ENCODE results near the gene IFNA8. TPM values are rescaled to one million over a fixed set of nuclear protein-coding genes. Genes with fewer than 3 reads are reported as not detected.

The IFNA8 gene
- total RNA-seq, 1 experiment from 2014 or later = not detected

GRCh38 chr9:21385131-21385670 lies 23.7 kb upstream of the IFNA8 start, which contains the start of gene IFNA2:
TSS of gene IFNA2 (minus strand) at chr9:21385398. CDS start at chr9:21385329, 69 bp downstream.
- H3K56ac ChIP-seq (ENCODE audit: insufficient read length, low read depth, low read length) = no peak within 1 kb of the TSS
- H3K4ac ChIP-seq (ENCODE audit: low read depth, low read length) = no peak within 1 kb of the TSS
- H4K20me1 ChIP-seq (ENCODE audit: control insufficient read depth, insufficient read depth, insufficient read length) = no peaks in the 10 kb centered on the region
- no peak within 1 kb of the TSS for H2BK20ac ChIP-seq (ENCODE audit: low read depth, low read length, poor library complexity, severe bottlenecking)
- H3K79me2 ChIP-seq (ENCODE audit: insufficient read depth, low read length) = no peaks in the 10 kb centered on the region
- no peak within 1 kb of the TSS for H2BK120ac ChIP-seq (ENCODE audit: low read depth, low read length, poor library complexity, severe bottlenecking)
- no peak within 1 kb of the TSS for H2BK5ac ChIP-seq (ENCODE audit: insufficient read length, low read length)
- peaks cover 9% of the 10 kb centered on the region for H3K27me3 Mint-ChIP-seq (ENCODE audit: low read depth)
- no peak within 1 kb of the TSS for H2AFZ ChIP-seq (ENCODE audit: low read length)
- no peak within 1 kb of the TSS for H3K27ac ChIP-seq (ENCODE audit: insufficient read length, low read depth, low read length)
- no peak within 1 kb of the TSS for H2BK15ac ChIP-seq (ENCODE audit: low read depth, low read length)
- no peak within 1 kb of the TSS for H2BK12ac ChIP-seq (ENCODE audit: insufficient read length, low read depth, low read length)
- WGBS (ENCODE audit: extremely low coverage, insufficient read length, low lambda C conversion rate) = no CpG with 5 or more reads among the region's 1 CpG
- H3K4me2 ChIP-seq (ENCODE audit: insufficient read depth, insufficient read length, low read length) = no peak within 1 kb of the TSS
- no peak for DNase-seq
- H3K9ac ChIP-seq (ENCODE audit: extremely low read depth, insufficient read length, low read length) = no peak within 1 kb of the TSS
- no peak within 1 kb of the TSS for H2AK5ac ChIP-seq (ENCODE audit: insufficient read length, low read length)
- no peaks in the 10 kb centered on the region for H3K27me3 ChIP-seq (ENCODE audit: insufficient read depth, low read length)
- H3K23me2 ChIP-seq (ENCODE audit: insufficient read length, low read depth, low read length, poor library complexity, severe bottlenecking) = no peaks in the 10 kb centered on the region
- no peaks in the 10 kb centered on the region for H3K9me3 ChIP-seq (ENCODE audit: control insufficient read depth, low read depth, low read length)
- no peak within 1 kb of the TSS for H3K4me3 Mint-ChIP-seq
- H4K8ac ChIP-seq (replicated peaks; ENCODE audit: insufficient read length, low read depth, low read length) = no peak within 1 kb of the TSS
- H3K18ac ChIP-seq (ENCODE audit: insufficient read length, low read depth, low read length) = no peak within 1 kb of the TSS
- no peak within 1 kb of the TSS for H3T11ph ChIP-seq (ENCODE audit: low read length)
- H3K23ac ChIP-seq (ENCODE audit: insufficient read length, low read depth, low read length) = no peak within 1 kb of the TSS
- H3K14ac ChIP-seq (ENCODE audit: insufficient read depth, low read length) = no peak within 1 kb of the TSS
- no peak for TF ChIP-seq CTCF (conservative IDR thresholded peaks at IDR 0.05)
- H3K9me3 Mint-ChIP-seq = no peaks in the 10 kb centered on the region; a peak in 1 of 5 replicates
- H3K4me1 ChIP-seq (ENCODE audit: insufficient read depth, low read length) = no peaks in the 10 kb centered on the region
- H4K91ac ChIP-seq (ENCODE audit: insufficient read length, low read depth, low read length) = no peak within 1 kb of the TSS
- H4K5ac ChIP-seq (ENCODE audit: insufficient read length, low read depth, low read length) = no peak within 1 kb of the TSS
- no peaks in the 10 kb centered on the region for H3K79me1 ChIP-seq (ENCODE audit: insufficient read depth, low read depth, low read length, poor library complexity, severe bottlenecking)
- no peak within 1 kb of the TSS for H3K27ac Mint-ChIP-seq
- no peaks in the 10 kb centered on the region for H3K36me3 Mint-ChIP-seq (ENCODE audit: insufficient read depth in 1 of 3, low read depth in 3 of 3)
- H3K4me1 Mint-ChIP-seq = peaks cover 9 to 13% of the 10 kb centered on the region in 2 experiments
